Transverse colon (tissue), 3 donors: ENCODE results near the gene GPC6.

ENCODE experiments used
- CTCF ChIP-seq, 5 experiments: fragments of 200-600 bp in 3 of 5; fragments of 450-650 bp in 2 of 5; sonication (generic) in 3 of 5; IDR thresholded peaks; 1 replicate in 2 of 5; 2 replicates in 3 of 5; pipeline ENCODE4 v1.5.1; 2016 to 2017; ENCODE audit warnings: antibody characterized with exemption in 5 of 5, inconsistent platforms in 3 of 5, mild to moderate bottlenecking in 2 of 5, moderate library complexity in 1 of 5
- EP300 ChIP-seq: sonication (generic); formaldehyde crosslinking; IDR thresholded peaks from one replicate; pipeline ENCODE4 v1.6.1; 2017; ENCODE audit warnings: antibody characterized with exemption, low read depth

DNA sequence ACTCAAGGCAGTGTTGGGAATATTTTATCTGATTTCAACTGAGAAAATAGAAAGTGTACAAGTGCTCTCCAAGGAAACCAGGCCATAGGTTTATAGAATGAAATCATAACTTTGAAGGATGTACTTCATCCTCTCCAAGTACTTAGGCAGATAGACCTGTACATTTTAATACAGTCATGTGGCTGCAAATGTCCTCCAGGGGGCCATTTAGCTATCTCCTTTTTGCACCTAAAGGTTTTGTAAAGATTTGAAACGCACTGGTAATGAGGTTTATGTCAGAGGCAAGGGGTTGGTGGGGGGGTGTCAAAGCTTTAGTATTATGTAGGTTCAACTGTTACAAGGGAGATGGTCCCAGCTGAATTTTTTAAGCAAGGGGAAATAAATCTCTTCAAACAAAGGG, 888.4 kb downstream of the GPC6 start:
- TF ChIP-seq CTCF (IDR thresholded peaks at IDR 0.05): no peak
- no peak for TF ChIP-seq EP300
